Neuronal stem cell (in vitro differentiated cells): ENCODE measurements around the gene DGCR2. TPM values are rescaled to one million over a fixed set of nuclear protein-coding genes. Genes with fewer than 3 reads are reported as not detected.

ENCODE experiments used
- DNase-seq: peaks from one replicate; pipeline ENCODE4 v3.0.0-alpha.2; 2013; ENCODE audit warnings: low spot score
- H2AFZ ChIP-seq: one replicate; pipeline ENCODE4 v1.6.1; 2013; ENCODE audit warnings: mild to moderate bottlenecking, low read length, inconsistent platforms
- H2AK5ac ChIP-seq: 2 replicates; pipeline ENCODE4 v1.6.1; 2013; ENCODE audit warnings: low read depth, mild to moderate bottlenecking, inconsistent platforms, low read length, moderate library complexity, mixed read lengths
- H2BK120ac ChIP-seq: 2 replicates; pipeline ENCODE4 v1.6.1; 2013; ENCODE audit warnings: low read depth, mild to moderate bottlenecking, inconsistent platforms, low read length, moderate library complexity, mixed read lengths
- H2BK12ac ChIP-seq: one replicate; pipeline ENCODE4 v1.6.1; 2013; ENCODE audit warnings: low read length, inconsistent platforms
- H2BK15ac ChIP-seq: 2 replicates; pipeline ENCODE4 v1.6.1; 2013; ENCODE audit warnings: mild to moderate bottlenecking, low read length, inconsistent platforms, mixed read lengths
- H2BK5ac ChIP-seq: one replicate; pipeline ENCODE4 v1.6.1; 2013; ENCODE audit warnings: inconsistent platforms, mild to moderate bottlenecking, low read length, moderate library complexity
- H3K14ac ChIP-seq: one replicate; pipeline ENCODE4 v1.6.1; 2013; ENCODE audit warnings: low read length, inconsistent platforms
- H3K18ac ChIP-seq: 2 replicates; pipeline ENCODE4 v1.6.1; 2013; ENCODE audit warnings: low read length, inconsistent platforms
- H3K23ac ChIP-seq: 2 replicates; pipeline ENCODE4 v1.6.1; 2013; ENCODE audit warnings: low read depth, mild to moderate bottlenecking, mixed read lengths, low read length, inconsistent platforms; ENCODE audit not compliant: poor library complexity
- H3K27ac ChIP-seq: replicated peaks from 3 replicates; pipeline ENCODE4 v1.5.1; 2013; ENCODE audit warnings: low read length, inconsistent platforms
- H3K27me3 ChIP-seq, 3 experiments: 2 replicates each; pipeline ENCODE4 v1.6.1; 2013; ENCODE audit warnings: low read length in 3 of 3, mild to moderate bottlenecking in 2 of 3, inconsistent platforms in 1 of 3, low read depth in 1 of 3, mixed read lengths in 1 of 3, moderate library complexity in 1 of 3; ENCODE audit not compliant: control insufficient read depth in 3 of 3, insufficient read depth in 3 of 3
- H3K36me3 ChIP-seq, 2 donors: replicated peaks in 1 of 2; 2 replicates each; pipeline ENCODE4 v1.6.1; 2013; ENCODE audit warnings: low read length in 2 of 2; ENCODE audit not compliant: control insufficient read depth in 2 of 2, insufficient read depth in 2 of 2
- H3K4ac ChIP-seq: 2 replicates; pipeline ENCODE4 v1.6.1; 2013; ENCODE audit warnings: inconsistent platforms, mild to moderate bottlenecking, low read length, moderate library complexity
- H3K4me1 ChIP-seq, 2 donors: 1 replicate in 1 of 2; 2 replicates in 1 of 2; pipeline ENCODE4 v1.6.1; 2013; ENCODE audit warnings: low read length in 2 of 2, low read depth in 1 of 2; ENCODE audit not compliant: control insufficient read depth in 2 of 2, insufficient read depth in 1 of 2
- H3K4me2 ChIP-seq: one replicate; pipeline ENCODE4 v1.6.1; 2013; ENCODE audit warnings: mild to moderate bottlenecking, low read length, inconsistent platforms; ENCODE audit not compliant: insufficient read depth, poor library complexity, severe bottlenecking
- H3K4me3 ChIP-seq, 2 donors: 2 replicates each; pipeline ENCODE4 v1.5.1; 2013; ENCODE audit warnings: low read length in 2 of 2, mild to moderate bottlenecking in 2 of 2, inconsistent platforms in 1 of 2, moderate library complexity in 1 of 2
- H3K79me1 ChIP-seq: one replicate; pipeline ENCODE4 v1.6.1; 2013; ENCODE audit warnings: low read depth, mild to moderate bottlenecking, inconsistent platforms, low read length, moderate library complexity
- H3K9ac ChIP-seq: one replicate; pipeline ENCODE4 v1.6.1; 2013; ENCODE audit warnings: mild to moderate bottlenecking, low read depth, low read length, inconsistent platforms; ENCODE audit not compliant: poor library complexity
- H3K9me3 ChIP-seq, 2 donors: replicated peaks in 1 of 2; 2 replicates each; pipeline versions ENCODE3 to v1.6.1; 2013; ENCODE audit warnings: low read length in 2 of 2, mild to moderate bottlenecking in 2 of 2, inconsistent platforms in 1 of 2, low read depth in 1 of 2, mixed read lengths in 1 of 2, moderate library complexity in 1 of 2; ENCODE audit not compliant: control insufficient read depth in 2 of 2, insufficient read depth in 1 of 2
- H4K8ac ChIP-seq: one replicate; pipeline ENCODE4 v1.6.1; 2013; ENCODE audit warnings: low read depth, mild to moderate bottlenecking, inconsistent platforms, low read length, moderate library complexity
- H4K91ac ChIP-seq: one replicate; pipeline ENCODE4 v1.6.1; 2013; ENCODE audit warnings: low read length, low read depth, mild to moderate bottlenecking, inconsistent platforms; ENCODE audit not compliant: poor library complexity
- WGBS, 2 donors: extraction: QIAGEN DNeasy Blood & Tissue Kit; methylation state at CpG; one replicate each; pipeline ENCODE4 v1.1.7; 2013; ENCODE audit warnings: missing lambda C conversion rate in 2 of 2, mixed read lengths in 1 of 2; ENCODE audit not compliant: insufficient read length in 2 of 2, insufficient replicate concordance in 1 of 2; ENCODE audit errors: extremely low coverage in 2 of 2; 5-methylcytosine and 5-hydroxymethylcytosine counted together
- polyA plus RNA-seq, 2 experiments: library from polyadenylated mRNA; stranded (reverse); fragments of 200-250 nt; gene quantifications; one replicate each; pipeline ENCODE4 v1.2.3, GENCODE V29; 2013

Gene DGCR2, protein sequence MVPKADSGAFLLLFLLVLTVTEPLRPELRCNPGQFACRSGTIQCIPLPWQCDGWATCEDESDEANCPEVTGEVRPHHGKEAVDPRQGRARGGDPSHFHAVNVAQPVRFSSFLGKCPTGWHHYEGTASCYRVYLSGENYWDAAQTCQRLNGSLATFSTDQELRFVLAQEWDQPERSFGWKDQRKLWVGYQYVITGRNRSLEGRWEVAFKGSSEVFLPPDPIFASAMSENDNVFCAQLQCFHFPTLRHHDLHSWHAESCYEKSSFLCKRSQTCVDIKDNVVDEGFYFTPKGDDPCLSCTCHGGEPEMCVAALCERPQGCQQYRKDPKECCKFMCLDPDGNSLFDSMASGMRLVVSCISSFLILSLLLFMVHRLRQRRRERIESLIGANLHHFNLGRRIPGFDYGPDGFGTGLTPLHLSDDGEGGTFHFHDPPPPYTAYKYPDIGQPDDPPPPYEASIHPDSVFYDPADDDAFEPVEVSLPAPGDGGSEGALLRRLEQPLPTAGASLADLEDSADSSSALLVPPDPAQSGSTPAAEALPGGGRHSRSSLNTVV
- 31.2 TPM for polyA plus RNA-seq (2013, experiment 1 of 2)
- polyA plus RNA-seq (2013, experiment 2 of 2), result 31.1 TPM

DNA sequence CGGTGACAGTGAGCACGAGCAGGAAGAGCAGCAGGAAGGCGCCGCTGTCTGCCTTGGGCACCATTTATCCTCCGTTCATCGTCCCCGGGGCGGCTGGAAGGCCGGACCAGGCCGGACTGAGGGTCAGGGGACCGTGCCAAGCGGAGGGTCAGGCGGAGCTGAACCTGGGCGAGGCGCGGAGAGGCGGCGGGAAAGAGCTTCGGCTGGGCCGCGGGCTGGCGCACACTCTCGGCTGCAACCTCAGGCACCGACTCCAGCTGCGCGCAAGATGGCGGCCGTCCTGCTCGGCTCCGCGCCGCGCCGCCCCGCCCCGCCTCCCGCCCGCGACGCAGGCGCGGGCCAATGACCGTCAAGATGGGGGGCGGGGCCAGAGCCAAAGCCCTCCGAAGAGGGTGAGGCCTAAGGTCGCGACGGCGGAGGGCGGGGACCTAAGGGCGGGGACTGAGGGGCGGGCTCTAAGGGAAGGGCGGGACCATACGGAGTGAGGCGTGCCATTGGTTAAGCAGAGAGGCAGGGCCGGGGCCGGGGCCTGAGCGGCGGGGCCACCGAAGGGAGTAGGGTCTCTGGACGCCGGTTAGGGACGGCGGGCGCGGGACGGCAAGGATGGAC is at the start of gene DGCR2:
Gene DGCR2 (minus strand): TSS at position 270 of the 609 bp plus-strand sequence. CDS start 206 bp downstream, at position 64.
- Histone ChIP-seq H3K4me3 (peak within 1 kb of the TSS; percentile 99), H2BK12ac (no peak within 1 kb of the TSS), H2BK120ac (no peak within 1 kb of the TSS), H3K79me1 (peaks cover 13% of the 10 kb centered on the region), H4K91ac (peak within 1 kb of the TSS; percentile 86), H3K36me3 (peaks cover 5 to 25% of the 10 kb centered on the region in 2 donors), H3K4me2 (peak within 1 kb of the TSS; percentile 87), H3K9me3 (no peaks in the 10 kb centered on the region), H3K27me3 (peaks cover 0 to 3% (median 0%) of the 10 kb centered on the region in 3 experiments), H3K27ac (peak within 1 kb of the TSS; percentile 81), H3K4ac (no peak within 1 kb of the TSS), H3K9ac (peak within 1 kb of the TSS; percentile 99), H2BK5ac (peak within 1 kb of the TSS; percentile 95), H3K4me1 (peaks cover 4 to 12% of the 10 kb centered on the region in 2 donors), H3K14ac (peak within 1 kb of the TSS; percentile 86), H4K8ac (no peak within 1 kb of the TSS), H2BK15ac (peak within 1 kb of the TSS; percentile 84), H3K23ac (peak within 1 kb of the TSS; percentile 95), H2AK5ac (peak within 1 kb of the TSS; percentile 76), H2AFZ (peak within 1 kb of the TSS; percentile 100), H3K18ac (peak within 1 kb of the TSS; percentile 99)
- no CpG with 5 or more reads among the region's 67 CpGs for WGBS, 2 donors
- peak; percentile 97 for DNase-seq

DNA sequence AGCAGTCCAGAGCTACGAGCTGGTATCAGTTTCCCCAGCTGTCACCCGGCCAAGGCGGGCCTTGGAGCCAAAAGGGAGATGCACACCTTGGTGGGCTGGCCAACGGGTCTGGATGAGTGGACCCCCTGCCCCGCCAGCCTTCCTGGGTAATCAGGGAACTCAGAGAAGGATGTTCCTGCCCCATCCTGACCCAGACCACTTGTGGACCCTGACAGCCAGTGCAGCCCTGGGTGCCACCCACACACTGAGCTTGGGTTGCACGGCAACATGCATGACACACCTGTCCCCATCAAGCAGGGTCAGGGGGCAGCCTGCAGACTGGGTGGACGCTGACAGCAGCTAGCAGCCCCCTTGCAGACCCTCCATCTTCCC is 47.7 kb upstream of the DGCR2 start:
- DNase-seq, result no peak
- WGBS, 2 donors, result no CpG with 5 or more reads among the region's 7 CpGs

DNA sequence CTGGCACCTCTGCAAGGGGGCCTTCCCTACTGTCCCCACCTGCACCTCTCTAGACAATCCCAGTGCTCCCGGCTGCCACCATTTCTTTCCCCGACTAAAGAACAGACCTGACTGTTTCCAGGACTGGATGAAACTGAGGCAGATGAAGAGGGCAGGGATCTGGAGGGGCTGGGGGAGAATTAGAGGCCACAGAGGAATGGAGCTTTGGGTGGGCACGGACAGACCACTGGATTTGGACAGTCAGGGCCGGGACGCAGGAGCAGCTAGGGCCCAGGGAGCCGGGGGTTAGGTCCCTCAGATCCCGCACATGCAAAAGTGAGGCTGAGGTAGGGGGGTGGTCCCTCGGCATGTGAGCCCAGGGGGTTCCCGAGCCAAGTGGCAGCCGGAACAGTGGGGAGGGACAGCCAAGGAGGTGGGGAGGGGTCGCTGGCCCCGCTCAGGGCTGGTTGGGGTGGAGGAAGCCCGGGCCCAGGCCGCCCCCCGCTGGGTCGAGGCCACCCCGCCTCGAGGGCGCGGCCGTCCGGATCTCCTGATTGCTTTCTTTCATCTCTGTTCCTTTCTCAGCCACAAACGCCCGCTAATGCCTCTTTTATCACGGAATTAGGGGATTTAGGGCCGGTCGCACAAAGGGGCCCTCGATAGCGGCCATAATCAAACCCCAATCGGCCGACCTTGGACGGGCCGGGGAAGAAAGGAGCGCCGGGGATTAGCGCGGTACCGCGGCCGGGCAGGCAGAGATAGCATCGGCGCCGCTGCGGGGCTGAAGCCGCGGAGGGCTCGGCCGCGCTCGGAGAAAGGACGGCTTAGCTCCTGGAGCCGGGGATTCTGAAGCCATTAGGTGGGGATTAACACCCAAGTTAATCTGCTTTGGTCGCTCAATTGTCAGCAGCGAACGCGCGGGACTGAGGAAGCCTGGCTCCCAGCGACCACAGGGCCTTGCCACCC is 47.1 kb upstream of the DGCR2 start:
- H2BK120ac ChIP-seq, result no peak overlapping the region
- peak overlapping the region; percentile 88 for H2AFZ ChIP-seq
- peak; percentile 58 for DNase-seq
- H4K8ac ChIP-seq, result no peak overlapping the region
- no peak overlapping the region for H3K27ac ChIP-seq
- H3K4ac ChIP-seq, result no peak overlapping the region
- H3K23ac ChIP-seq, result peak overlapping the region; percentile 94
- H2BK5ac ChIP-seq, result no peak overlapping the region
- peaks cover 7 to 46% (median 45%) of the 10 kb centered on the region in 3 experiments for H3K27me3 ChIP-seq
- H3K79me1 ChIP-seq, result peaks cover 22% of the 10 kb centered on the region
- WGBS, 2 donors, result no CpG with 5 or more reads among the region's 58 CpGs
- peak overlapping the region; percentile 60 for H3K18ac ChIP-seq
- peaks cover 0 to 2% of the 10 kb centered on the region in 2 donors for H3K9me3 ChIP-seq
- H2BK12ac ChIP-seq, result no peak overlapping the region
- H3K36me3 ChIP-seq, result peaks cover 1 to 8% of the 10 kb centered on the region in 2 donors
- H3K9ac ChIP-seq, result peak overlapping the region; percentile 9
- no peak overlapping the region for H4K91ac ChIP-seq
- H3K4me2 ChIP-seq, result peak overlapping the region; percentile 32
- H3K4me1 ChIP-seq, result peaks cover 14 to 18% of the 10 kb centered on the region in 2 donors
- H3K4me3 ChIP-seq, result no peak overlapping the region
- H2BK15ac ChIP-seq, result no peak overlapping the region
- H2AK5ac ChIP-seq, result no peak overlapping the region
- no peak overlapping the region for H3K14ac ChIP-seq

More for the DNA sequence above, 47.7 kb upstream of the DGCR2 start:
- peak overlapping the region; percentile 88 for H2AFZ ChIP-seq
- peaks cover 7 to 46% (median 45%) of the 10 kb centered on the region in 3 experiments for H3K27me3 ChIP-seq
- H3K18ac ChIP-seq, result peak overlapping the region; percentile 63
- no peak overlapping the region for H2BK5ac ChIP-seq
- H3K9me3 ChIP-seq, result peaks cover 0 to 2% of the 10 kb centered on the region in 2 donors
- peak overlapping the region; percentile 54 for H3K9ac ChIP-seq
- peak overlapping the region; percentile 32 for H3K4me2 ChIP-seq
- peak overlapping the region; percentile 14 for H2BK12ac ChIP-seq
- no peak overlapping the region for H2BK15ac ChIP-seq
- no peak overlapping the region for H4K8ac ChIP-seq
- peak overlapping the region in 1 of 2 donors; percentile 92 for H3K4me3 ChIP-seq
- H3K14ac ChIP-seq, result peak overlapping the region; percentile 73
- peaks cover 22% of the 10 kb centered on the region for H3K79me1 ChIP-seq
- no peak overlapping the region for H3K27ac ChIP-seq
- peak overlapping the region; percentile 98 for H2AK5ac ChIP-seq
- no peak overlapping the region for H2BK120ac ChIP-seq
- no peak overlapping the region for H4K91ac ChIP-seq
- H3K4me1 ChIP-seq, result peaks cover 14 to 24% of the 10 kb centered on the region in 2 donors
- H3K23ac ChIP-seq, result peak overlapping the region; percentile 94
- peak overlapping the region; percentile 23 for H3K4ac ChIP-seq
- H3K36me3 ChIP-seq, result peaks cover 3 to 15% of the 10 kb centered on the region in 2 donors
